Retina (tissue), 1 donor: ENCODE results near the gene SARM1.
"Not testable (repeated sequence)": the region's sequence is repeated elsewhere in the genome, so short reads cannot be mapped to it uniquely, and the experiment has no call there.

Experiments used
- DNase-seq: peaks from one replicate; pipeline ENCODE4 v3.0.0-alpha.2; 2016

The SARM1 gene

DNA sequence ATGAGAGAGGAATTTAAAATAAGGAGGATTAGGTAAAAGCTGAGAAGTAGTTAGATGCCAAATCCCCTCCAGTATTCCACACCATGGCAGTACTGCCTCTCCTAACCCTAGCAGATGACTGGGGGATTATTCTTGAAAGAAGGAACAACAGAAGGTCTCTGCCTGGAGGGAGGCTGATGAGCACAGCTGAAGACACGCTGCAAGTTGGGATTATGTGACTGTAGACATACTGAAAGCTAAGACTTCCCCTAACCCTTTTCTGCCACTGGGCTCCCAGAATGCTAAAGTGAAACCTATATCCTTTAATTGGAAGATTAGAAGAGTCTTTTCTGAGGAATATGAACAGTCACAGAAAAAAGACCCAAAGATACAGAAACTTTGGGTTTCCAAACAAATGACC, 62.2 kb downstream of the SARM1 start:
- DNase-seq, result no peak

DNA sequence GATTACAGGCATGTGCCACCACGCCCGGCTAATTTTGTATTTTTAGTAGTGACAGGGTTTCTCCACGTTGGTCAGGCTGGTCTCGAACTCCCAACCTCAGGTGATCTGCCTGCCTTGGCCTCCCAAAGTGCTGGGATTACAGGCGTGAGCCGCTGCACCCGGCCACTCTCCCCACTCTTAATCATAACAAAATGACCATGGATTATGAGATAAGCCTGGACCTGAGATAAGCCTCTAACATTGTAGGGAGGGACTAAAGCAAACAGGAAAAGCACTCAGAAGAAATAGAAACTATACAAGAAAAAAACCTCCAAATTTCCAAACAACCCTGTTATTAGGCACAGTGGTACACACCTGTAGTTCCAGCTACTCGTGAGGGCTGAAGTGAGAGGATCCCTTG, 62.8 kb downstream of the SARM1 start:
- not testable (repeated sequence) for DNase-seq

DNA sequence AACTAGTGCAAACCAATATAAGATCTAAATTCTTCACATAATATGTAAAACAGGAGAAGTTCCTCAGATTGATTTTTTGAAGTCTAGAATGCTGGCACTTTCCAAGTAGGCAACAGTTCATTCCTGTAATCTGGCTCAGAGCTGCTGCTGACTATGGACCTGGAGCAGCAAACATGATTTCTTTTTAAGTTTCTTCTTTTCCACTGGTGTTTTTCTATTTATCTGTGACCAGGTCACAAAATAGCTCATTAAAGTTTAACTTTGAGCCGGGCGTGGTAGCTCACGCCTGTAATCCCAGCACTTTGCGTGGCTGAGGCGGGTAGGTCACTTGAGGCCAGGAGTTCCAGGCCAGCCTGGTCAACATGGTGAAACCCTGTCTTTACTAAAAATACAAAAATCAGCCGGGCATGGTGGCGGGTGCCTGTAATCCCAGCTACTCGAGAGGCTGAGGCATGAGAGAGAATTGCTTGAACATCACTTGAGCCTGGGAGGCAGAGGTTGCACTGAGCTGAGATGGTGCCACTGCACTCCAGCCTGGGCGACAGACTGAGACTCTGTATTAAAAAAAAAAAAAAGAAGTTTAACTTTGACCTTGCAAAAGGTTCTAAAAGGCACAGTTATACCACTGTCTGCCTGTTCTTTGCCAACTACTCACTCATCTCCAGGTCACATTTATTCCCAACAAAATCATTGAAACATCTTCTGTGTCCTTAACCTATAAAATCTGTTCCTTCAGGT, 72.6 kb downstream of the SARM1 start:
- no peak for DNase-seq

DNA sequence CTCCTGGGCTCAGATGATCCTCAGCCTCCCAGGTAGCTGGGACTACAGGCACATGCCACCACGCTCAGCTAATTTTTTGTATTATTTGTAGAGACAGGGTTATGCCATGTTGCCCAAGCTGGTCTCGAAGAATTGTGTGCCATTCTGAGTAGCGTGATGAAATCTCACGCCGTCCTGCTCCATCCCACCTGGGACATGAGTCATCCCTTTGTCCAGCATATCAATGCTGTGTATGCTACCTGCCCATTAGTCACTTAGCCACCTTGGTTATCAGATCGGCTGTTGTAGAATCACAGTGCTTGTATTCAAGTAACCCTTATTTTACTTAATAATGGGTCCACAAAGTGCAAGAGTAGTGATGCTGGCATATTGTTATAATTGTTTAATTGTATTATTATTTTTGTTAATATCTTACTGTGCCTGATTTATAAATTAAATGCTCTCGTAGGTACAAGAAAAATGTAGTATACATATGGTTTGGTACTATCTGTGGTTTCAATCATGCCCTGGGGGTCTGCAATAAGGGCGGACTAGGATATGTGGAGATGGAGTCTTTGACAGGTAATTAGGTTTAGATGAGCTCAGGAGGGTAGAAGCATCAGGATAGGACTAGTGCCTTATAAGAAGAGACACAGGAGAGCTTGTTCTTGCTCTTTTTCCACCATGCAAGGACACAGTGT, 75.4 kb downstream of the SARM1 start:
- DNase-seq, result no peak

DNA sequence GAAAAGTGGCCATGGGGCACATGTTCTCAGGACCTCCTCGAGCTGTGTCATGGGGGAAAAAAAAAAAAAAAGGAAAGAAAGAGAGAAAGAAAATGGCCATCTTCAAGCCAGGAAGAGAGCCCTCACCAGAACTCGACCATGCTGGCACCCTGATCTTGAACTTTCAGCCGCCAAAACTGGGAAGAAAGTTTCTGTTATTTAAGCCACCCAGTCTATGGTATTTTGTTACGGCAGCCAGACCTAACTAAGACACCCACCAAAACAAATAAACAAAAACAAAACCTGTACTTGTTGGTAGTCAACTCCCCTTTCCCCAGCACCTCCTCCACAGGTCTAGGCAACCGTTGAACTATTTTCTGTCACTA, 75.9 kb downstream of the SARM1 start:
- no peak for DNase-seq

DNA sequence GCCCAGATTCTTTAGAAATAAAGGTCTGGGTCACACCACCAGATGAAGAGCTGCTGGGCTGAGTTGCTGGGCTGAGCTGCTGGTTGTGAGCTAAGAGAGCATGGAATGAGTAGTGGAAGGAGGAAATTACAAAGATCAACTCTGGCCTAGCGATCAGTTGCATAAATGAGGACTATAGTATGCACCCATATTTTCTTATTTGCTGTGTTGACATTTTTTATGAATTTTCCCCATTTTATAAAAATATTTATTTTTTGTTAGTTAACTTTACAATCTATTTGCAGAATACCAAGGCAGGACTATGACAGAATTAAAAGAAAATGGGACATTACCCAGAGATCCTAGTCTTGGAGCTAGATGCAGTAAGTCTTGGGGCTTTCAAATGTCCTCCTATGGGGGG, 78.4 kb downstream of the SARM1 start:
- no peak for DNase-seq
